HepG2 (cell line): ENCODE measurements around the gene HSDL1. TPM values are rescaled to one million over a fixed set of nuclear protein-coding genes. Genes with fewer than 3 reads are reported as not detected.

Experiments used
- ASH2L ChIP-seq: fragments of 300-600, 200-600 bp; sonication (generic); IDR thresholded peaks from 2 replicates; pipeline ENCODE4 v1.7.0; 2017; ENCODE audit warnings: low read depth, mild to moderate bottlenecking, moderate library complexity, mixed read lengths, low read length; ENCODE audit not compliant: insufficient read length
- CHD4 ChIP-seq: fragments of 200-600 bp; sonication (generic); IDR thresholded peaks from 2 replicates; pipeline ENCODE4 v1.7.0; 2017; ENCODE audit warnings: mild to moderate bottlenecking, low read length, borderline replicate concordance
- ELF1 ChIP-seq: sonication (generic); formaldehyde crosslinking; IDR thresholded peaks from 2 replicates; pipeline ENCODE4 v1.4.0; 2020; ENCODE audit warnings: missing genetic modification reagents
- FOXK2 ChIP-seq: fragments of 450-650 bp; IDR thresholded peaks from 2 replicates; pipeline ENCODE4 v1.6.1; 2016
- HDAC2 ChIP-seq: sonication (generic); formaldehyde crosslinking; IDR thresholded peaks from 2 replicates; pipeline ENCODE4 v1.4.0; 2020; ENCODE audit warnings: missing genetic modification reagents
- HIVEP1 ChIP-seq: sonication (generic); formaldehyde crosslinking; IDR thresholded peaks from 2 replicates; pipeline ENCODE4 v1.4.0; 2020; ENCODE audit warnings: mild to moderate bottlenecking, missing genetic modification reagents
- HOXA3 ChIP-seq: sonication (generic); formaldehyde crosslinking; IDR thresholded peaks from 2 replicates; pipeline ENCODE4 v1.5.0; 2020; ENCODE audit warnings: missing genetic modification reagents
- NCOA2 ChIP-seq: sonication (generic); formaldehyde crosslinking; IDR thresholded peaks from 2 replicates; pipeline ENCODE4 v1.8.0; 2022; ENCODE audit warnings: inconsistent platforms
- NCOA5 ChIP-seq: sonication (generic); formaldehyde crosslinking; IDR thresholded peaks from 2 replicates; pipeline ENCODE4 v1.4.0; 2020; ENCODE audit warnings: missing genetic modification reagents
- PHF5A ChIP-seq: IDR thresholded peaks from one replicate; pipeline ENCODE4 v1.6.1; 2018; ENCODE audit warnings: low read depth, missing genetic modification reagents; ENCODE audit not compliant: unreplicated experiment
- SALL1 ChIP-seq: sonication (generic); formaldehyde crosslinking; IDR thresholded peaks from 2 replicates; pipeline ENCODE4 v1.8.0; 2022; ENCODE audit warnings: mild to moderate bottlenecking, missing genetic modification reagents
- SIX1 ChIP-seq: sonication (generic); formaldehyde crosslinking; IDR thresholded peaks from 2 replicates; pipeline ENCODE4 v1.4.0; 2020; ENCODE audit warnings: missing genetic modification reagents, borderline replicate concordance
- SP4 ChIP-seq: sonication (generic); formaldehyde crosslinking; IDR thresholded peaks from 2 replicates; pipeline ENCODE4 v1.8.1; 2023; ENCODE audit warnings: mild to moderate bottlenecking, missing genetic modification reagents
- TBL1XR1 ChIP-seq: fragments of 150-350 bp; IDR thresholded peaks from 2 replicates; pipeline ENCODE4 v1.6.1; 2014; ENCODE audit warnings: borderline replicate concordance, low read length; ENCODE audit not compliant: partially characterized antibody
- TBX2 ChIP-seq: sonication (generic); formaldehyde crosslinking; IDR thresholded peaks from 2 replicates; pipeline ENCODE4 v1.5.0; 2020; ENCODE audit warnings: missing genetic modification reagents, mild to moderate bottlenecking, borderline replicate concordance
- ZBTB7A ChIP-seq: sonication (generic); formaldehyde crosslinking; IDR thresholded peaks from 2 replicates; pipeline ENCODE4 v1.8.0; 2022; ENCODE audit warnings: mild to moderate bottlenecking, missing genetic modification reagents
- ZFP1 ChIP-seq: IDR thresholded peaks from 2 replicates; pipeline ENCODE4 v1.6.1; 2016
- ZMYM4 ChIP-seq: sonication (generic); formaldehyde crosslinking; IDR thresholded peaks from 2 replicates; pipeline ENCODE4 v1.8.1; 2023; ENCODE audit warnings: mild to moderate bottlenecking, missing genetic modification reagents
- ZNF333 ChIP-seq: sonication (generic); formaldehyde crosslinking; IDR thresholded peaks from 2 replicates; pipeline ENCODE4 v1.4.0; 2020; ENCODE audit warnings: mild to moderate bottlenecking, missing genetic modification reagents, borderline replicate concordance
- ZNF414 ChIP-seq: sonication (generic); formaldehyde crosslinking; IDR thresholded peaks from 2 replicates; pipeline ENCODE4 v1.5.0; 2020; ENCODE audit warnings: missing genetic modification reagents
- ZNF564 ChIP-seq: sonication (generic); formaldehyde crosslinking; IDR thresholded peaks from 2 replicates; pipeline ENCODE4 v1.8.1; 2023; ENCODE audit warnings: mild to moderate bottlenecking, missing genetic modification reagents
- ZNF577 ChIP-seq: sonication (generic); formaldehyde crosslinking; IDR thresholded peaks from 2 replicates; pipeline ENCODE4 v1.4.0; 2020; ENCODE audit warnings: mild to moderate bottlenecking, low read depth, missing genetic modification reagents, borderline replicate concordance
- polyA plus RNA-seq, 8 experiments: library from polyadenylated mRNA; depleted of rRNA in 3 of 8; stranded (reverse) in 7 of 8; unstranded in 1 of 8; fragments of >200 nt; fragmentation: Illumina TruSeq in 4 of 8; extraction: Trizol in 4 of 8; gene quantifications; 2 replicates each; pipeline versions ENCODE4 v1.2.1 to v1.2.3, GENCODE V29; 2011 to 2016; ENCODE audit warnings: low read depth in 4 of 8, missing spikeins in 1 of 8, mixed read lengths in 1 of 8; ENCODE audit not compliant: insufficient read depth in 1 of 8
- total RNA-seq, 5 experiments: library from RNA; depleted of rRNA; stranded (reverse); fragments of >200 nt; fragmentation: Illumina TruSeq; extraction: Trizol; gene quantifications; 2 replicates each; pipeline ENCODE4 v1.2.3, GENCODE V29; 2016; ENCODE audit warnings: low read depth in 1 of 5
- TF ChIP-seq, protein P1 (sequence below): sonication (generic); formaldehyde crosslinking; IDR thresholded peaks from 2 replicates; pipeline ENCODE4 v1.4.0; 2020; ENCODE audit warnings: mild to moderate bottlenecking, missing genetic modification reagents
- TF ChIP-seq, protein P2 (sequence below): sonication (generic); formaldehyde crosslinking; IDR thresholded peaks from 2 replicates; pipeline ENCODE4 v1.4.0; 2020; ENCODE audit warnings: missing genetic modification reagents, borderline replicate concordance
- TF ChIP-seq, protein P3 (sequence below): sonication (generic); formaldehyde crosslinking; conservative IDR thresholded peaks from 2 replicates; pipeline ENCODE4 v1.4.0; 2020; ENCODE audit warnings: missing genetic modification reagents

The HSDL1 gene
- total and polyA plus RNA-seq, 2 of the 13 experiments (the other 11 are each of a cell fraction or from before 2014, with no cell fraction given): 49.2 to 49.7 TPM

- peak; percentile 76 for TF ChIP-seq ZBTB7A (CRISPR knock-in tag)
- TF ChIP-seq NCOA2 (CRISPR knock-in tag): no peak
- no peak for TF ChIP-seq PHF5A
- TF ChIP-seq ZNF564 (CRISPR knock-in tag): no peak
- TF ChIP-seq, protein P1, sequence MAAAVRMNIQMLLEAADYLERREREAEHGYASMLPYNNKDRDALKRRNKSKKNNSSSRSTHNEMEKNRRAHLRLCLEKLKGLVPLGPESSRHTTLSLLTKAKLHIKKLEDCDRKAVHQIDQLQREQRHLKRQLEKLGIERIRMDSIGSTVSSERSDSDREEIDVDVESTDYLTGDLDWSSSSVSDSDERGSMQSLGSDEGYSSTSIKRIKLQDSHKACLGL (CRISPR knock-in tag): no peak
- TF ChIP-seq HIVEP1 (CRISPR knock-in tag): 0 out of 2 replicates have a peak, but pooled peaks have one; percentile 27
- peak; percentile 51; the same call in 1 of the 2 replicates for TF ChIP-seq SP4
- TF ChIP-seq CHD4: no peak
- TF ChIP-seq TBL1XR1: no peak
- peak; percentile 51; the same call in 1 of the 2 replicates for TF ChIP-seq SALL1
- TF ChIP-seq, protein P2, sequence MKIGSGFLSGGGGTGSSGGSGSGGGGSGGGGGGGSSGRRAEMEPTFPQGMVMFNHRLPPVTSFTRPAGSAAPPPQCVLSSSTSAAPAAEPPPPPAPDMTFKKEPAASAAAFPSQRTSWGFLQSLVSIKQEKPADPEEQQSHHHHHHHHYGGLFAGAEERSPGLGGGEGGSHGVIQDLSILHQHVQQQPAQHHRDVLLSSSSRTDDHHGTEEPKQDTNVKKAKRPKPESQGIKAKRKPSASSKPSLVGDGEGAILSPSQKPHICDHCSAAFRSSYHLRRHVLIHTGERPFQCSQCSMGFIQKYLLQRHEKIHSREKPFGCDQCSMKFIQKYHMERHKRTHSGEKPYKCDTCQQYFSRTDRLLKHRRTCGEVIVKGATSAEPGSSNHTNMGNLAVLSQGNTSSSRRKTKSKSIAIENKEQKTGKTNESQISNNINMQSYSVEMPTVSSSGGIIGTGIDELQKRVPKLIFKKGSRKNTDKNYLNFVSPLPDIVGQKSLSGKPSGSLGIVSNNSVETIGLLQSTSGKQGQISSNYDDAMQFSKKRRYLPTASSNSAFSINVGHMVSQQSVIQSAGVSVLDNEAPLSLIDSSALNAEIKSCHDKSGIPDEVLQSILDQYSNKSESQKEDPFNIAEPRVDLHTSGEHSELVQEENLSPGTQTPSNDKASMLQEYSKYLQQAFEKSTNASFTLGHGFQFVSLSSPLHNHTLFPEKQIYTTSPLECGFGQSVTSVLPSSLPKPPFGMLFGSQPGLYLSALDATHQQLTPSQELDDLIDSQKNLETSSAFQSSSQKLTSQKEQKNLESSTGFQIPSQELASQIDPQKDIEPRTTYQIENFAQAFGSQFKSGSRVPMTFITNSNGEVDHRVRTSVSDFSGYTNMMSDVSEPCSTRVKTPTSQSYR: no peak
- peak; percentile 46; the same call in 1 of the 2 replicates for TF ChIP-seq HDAC2 (CRISPR knock-in tag)
- TF ChIP-seq ZNF414 (CRISPR knock-in tag): no peak
- no peak for TF ChIP-seq ELF1 (CRISPR knock-in tag)
- TF ChIP-seq ASH2L: peak; percentile 55
- TF ChIP-seq HOXA3: no peak
- no peak for TF ChIP-seq SIX1 (CRISPR knock-in tag)
- TF ChIP-seq ZMYM4 (CRISPR knock-in tag): no peak
- no peak for TF ChIP-seq ZNF333 (CRISPR knock-in tag)
- TF ChIP-seq ZNF577 (CRISPR knock-in tag): 0 out of 2 replicates have a peak, but pooled peaks have one; percentile 36
- TF ChIP-seq, protein P3, sequence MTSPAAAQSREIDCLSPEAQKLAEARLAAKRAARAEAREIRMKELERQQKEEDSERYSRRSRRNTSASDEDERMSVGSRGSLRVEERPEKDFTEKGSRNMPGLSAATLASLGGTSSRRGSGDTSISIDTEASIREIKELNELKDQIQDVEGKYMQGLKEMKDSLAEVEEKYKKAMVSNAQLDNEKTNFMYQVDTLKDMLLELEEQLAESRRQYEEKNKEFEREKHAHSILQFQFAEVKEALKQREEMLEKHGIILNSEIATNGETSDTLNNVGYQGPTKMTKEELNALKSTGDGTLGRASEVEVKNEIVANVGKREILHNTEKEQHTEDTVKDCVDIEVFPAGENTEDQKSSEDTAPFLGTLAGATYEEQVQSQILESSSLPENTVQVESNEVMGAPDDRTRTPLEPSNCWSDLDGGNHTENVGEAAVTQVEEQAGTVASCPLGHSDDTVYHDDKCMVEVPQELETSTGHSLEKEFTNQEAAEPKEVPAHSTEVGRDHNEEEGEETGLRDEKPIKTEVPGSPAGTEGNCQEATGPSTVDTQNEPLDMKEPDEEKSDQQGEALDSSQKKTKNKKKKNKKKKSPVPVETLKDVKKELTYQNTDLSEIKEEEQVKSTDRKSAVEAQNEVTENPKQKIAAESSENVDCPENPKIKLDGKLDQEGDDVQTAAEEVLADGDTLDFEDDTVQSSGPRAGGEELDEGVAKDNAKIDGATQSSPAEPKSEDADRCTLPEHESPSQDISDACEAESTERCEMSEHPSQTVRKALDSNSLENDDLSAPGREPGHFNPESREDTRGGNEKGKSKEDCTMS (CRISPR knock-in tag): no peak
- no peak for TF ChIP-seq FOXK2
- TF ChIP-seq TBX2: peak; percentile 70
- TF ChIP-seq ZFP1 (CRISPR knock-in tag): no peak
- TF ChIP-seq NCOA5: no peak
These were observed 3.8 kb downstream of the HSDL1 start (continued) for GRCh38 chr16:84141143-84141670.
